HL-60 (cell line): Measurements from ENCODE around the gene RANBP3L.

Experiments
- DNase-seq, 2 experiments: peaks; one replicate each; pipeline ENCODE4 v3.0.0-alpha.2; 2010 to 2020; ENCODE audit warnings: low read depth in 1 of 2, low spot score in 1 of 2
- H3K27ac ChIP-seq: fragments of 250-450 bp; sonication (Bioruptor Pico); replicated peaks from 2 replicates; pipeline ENCODE4 v1.5.1; 2020; ENCODE audit warnings: mild to moderate bottlenecking, moderate library complexity
- H3K27me3 ChIP-seq: fragments of 250-450 bp; sonication (Bioruptor Pico); 2 replicates; pipeline ENCODE4 v1.5.1; 2021; ENCODE audit warnings: mild to moderate bottlenecking, moderate library complexity; ENCODE audit not compliant: insufficient read depth, poor library complexity, severe bottlenecking
- H3K4me3 ChIP-seq: replicated peaks from 2 replicates; pipeline ENCODE4 v1.5.1; 2011; ENCODE audit warnings: mild to moderate bottlenecking, control low read depth, low read length; ENCODE audit not compliant: insufficient read depth
- GABPA ChIP-seq: IDR thresholded peaks from 2 replicates; pipeline ENCODE4 v1.6.1; 2012; ENCODE audit warnings: low read depth
- POLR2AphosphoS5 ChIP-seq: IDR thresholded peaks from 2 replicates; pipeline ENCODE4 v1.6.1; 2012; ENCODE audit warnings: low read depth
- SPI1 ChIP-seq: IDR thresholded peaks from 2 replicates; pipeline ENCODE4 v1.6.1; 2012; ENCODE audit warnings: low read depth, mild to moderate bottlenecking, borderline replicate concordance
- TF ChIP-seq, protein P1 (sequence below): IDR thresholded peaks from 2 replicates; pipeline ENCODE4 v1.6.1; 2012; ENCODE audit warnings: low read depth; ENCODE audit not compliant: insufficient replicate concordance
- TF ChIP-seq, protein P2 (sequence below): IDR thresholded peaks from one replicate; pipeline ENCODE4 v1.5.1; 2011; ENCODE audit warnings: low read length, control low read depth, inconsistent platforms; ENCODE audit not compliant: insufficient read depth

Gene RANBP3L

DNA sequence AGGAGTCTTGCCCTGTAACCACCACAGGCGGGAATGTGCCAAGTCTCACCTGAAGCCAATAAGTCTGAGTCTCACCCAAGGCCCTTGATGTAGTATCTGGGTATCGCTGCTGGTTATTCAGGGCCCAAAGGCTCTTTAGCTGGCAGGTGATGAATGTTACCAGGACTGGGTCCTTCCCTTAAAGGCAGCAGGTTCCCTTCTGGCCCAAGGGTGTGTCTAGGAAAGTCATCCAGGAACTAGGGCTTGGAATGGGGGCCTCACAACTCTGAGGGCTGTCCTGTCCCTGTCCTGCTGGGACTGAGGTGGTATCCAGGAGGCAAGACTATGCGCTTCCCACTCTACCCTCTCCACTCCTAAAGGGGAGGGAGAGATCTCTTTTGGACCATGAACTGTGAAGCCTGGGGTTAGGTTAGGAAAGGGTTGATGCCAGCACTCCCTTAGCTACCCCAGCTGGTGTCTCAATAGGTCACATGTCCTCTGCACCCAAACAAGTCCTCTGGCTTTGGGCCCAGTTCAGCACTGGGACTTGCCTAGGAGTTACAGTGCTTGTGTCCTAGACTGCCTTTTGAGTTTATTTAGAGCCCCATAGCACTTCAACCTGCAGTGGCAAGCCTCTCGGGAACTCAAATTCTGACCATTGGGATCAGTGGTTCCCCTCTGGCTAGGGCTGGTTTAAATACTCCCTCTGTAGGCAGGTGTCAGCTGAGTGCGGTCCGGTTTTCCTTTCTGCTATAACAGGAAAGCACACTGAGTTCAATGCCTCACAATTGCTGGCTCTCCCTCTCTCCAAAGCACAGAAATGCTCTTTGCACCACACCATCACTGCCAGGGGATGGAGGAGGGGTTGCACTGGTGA lies 22.5 kb upstream of the RANBP3L start:
- no peak overlapping the region for H3K27ac ChIP-seq
- H3K27me3 ChIP-seq = no peaks in the 10 kb centered on the region
- no peak overlapping the region for H3K4me3 ChIP-seq
- DNase-seq = no peak
- no peak for TF ChIP-seq SPI1
- TF ChIP-seq, protein P1, sequence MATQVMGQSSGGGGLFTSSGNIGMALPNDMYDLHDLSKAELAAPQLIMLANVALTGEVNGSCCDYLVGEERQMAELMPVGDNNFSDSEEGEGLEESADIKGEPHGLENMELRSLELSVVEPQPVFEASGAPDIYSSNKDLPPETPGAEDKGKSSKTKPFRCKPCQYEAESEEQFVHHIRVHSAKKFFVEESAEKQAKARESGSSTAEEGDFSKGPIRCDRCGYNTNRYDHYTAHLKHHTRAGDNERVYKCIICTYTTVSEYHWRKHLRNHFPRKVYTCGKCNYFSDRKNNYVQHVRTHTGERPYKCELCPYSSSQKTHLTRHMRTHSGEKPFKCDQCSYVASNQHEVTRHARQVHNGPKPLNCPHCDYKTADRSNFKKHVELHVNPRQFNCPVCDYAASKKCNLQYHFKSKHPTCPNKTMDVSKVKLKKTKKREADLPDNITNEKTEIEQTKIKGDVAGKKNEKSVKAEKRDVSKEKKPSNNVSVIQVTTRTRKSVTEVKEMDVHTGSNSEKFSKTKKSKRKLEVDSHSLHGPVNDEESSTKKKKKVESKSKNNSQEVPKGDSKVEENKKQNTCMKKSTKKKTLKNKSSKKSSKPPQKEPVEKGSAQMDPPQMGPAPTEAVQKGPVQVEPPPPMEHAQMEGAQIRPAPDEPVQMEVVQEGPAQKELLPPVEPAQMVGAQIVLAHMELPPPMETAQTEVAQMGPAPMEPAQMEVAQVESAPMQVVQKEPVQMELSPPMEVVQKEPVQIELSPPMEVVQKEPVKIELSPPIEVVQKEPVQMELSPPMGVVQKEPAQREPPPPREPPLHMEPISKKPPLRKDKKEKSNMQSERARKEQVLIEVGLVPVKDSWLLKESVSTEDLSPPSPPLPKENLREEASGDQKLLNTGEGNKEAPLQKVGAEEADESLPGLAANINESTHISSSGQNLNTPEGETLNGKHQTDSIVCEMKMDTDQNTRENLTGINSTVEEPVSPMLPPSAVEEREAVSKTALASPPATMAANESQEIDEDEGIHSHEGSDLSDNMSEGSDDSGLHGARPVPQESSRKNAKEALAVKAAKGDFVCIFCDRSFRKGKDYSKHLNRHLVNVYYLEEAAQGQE = no peak
- no peak for TF ChIP-seq GABPA
- no peak for TF ChIP-seq POLR2AphosphoS5
- TF ChIP-seq, protein P2, sequence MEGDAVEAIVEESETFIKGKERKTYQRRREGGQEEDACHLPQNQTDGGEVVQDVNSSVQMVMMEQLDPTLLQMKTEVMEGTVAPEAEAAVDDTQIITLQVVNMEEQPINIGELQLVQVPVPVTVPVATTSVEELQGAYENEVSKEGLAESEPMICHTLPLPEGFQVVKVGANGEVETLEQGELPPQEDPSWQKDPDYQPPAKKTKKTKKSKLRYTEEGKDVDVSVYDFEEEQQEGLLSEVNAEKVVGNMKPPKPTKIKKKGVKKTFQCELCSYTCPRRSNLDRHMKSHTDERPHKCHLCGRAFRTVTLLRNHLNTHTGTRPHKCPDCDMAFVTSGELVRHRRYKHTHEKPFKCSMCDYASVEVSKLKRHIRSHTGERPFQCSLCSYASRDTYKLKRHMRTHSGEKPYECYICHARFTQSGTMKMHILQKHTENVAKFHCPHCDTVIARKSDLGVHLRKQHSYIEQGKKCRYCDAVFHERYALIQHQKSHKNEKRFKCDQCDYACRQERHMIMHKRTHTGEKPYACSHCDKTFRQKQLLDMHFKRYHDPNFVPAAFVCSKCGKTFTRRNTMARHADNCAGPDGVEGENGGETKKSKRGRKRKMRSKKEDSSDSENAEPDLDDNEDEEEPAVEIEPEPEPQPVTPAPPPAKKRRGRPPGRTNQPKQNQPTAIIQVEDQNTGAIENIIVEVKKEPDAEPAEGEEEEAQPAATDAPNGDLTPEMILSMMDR = no peak

DNA sequence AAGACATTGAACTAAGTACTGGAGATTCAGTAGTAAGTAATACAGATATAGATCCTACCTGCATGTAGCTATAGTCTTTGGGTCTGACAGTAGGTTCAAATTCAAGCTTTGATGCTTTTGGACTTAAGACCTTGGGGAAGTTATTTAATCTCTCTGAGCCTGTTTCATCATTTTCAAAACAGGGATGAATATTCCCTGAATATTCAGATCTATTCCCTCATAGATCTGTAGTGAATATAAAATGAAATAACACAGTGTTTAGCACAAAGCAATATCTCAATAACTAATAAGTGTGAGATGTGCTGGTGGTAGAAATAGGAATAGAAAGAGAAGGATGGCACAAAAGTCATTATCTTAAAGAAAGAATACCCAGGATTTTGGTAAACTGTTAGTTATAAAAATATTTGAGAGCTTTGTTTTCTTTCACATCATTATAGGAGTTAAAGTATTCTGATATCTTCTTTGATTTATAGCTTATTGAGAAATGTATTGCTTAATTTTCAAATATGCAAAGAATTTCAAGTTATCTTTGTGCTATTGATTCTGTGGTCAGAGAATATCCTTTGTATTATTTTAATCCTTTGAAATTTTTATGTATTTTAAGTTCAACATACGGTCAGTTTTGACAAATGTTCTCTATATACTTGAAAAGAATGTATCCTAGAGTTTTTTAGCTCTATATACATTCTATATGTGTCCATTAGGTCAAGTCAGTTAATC lies 11.4 kb upstream of the RANBP3L start:
- TF ChIP-seq, protein P1 = no peak
- TF ChIP-seq GABPA (no peak), POLR2AphosphoS5 (no peak), SPI1 (no peak)
- TF ChIP-seq, protein P2 = no peak
- Histone ChIP-seq H3K4me3 (no peak overlapping the region), H3K27me3 (no peaks in the 10 kb centered on the region), H3K27ac (no peak overlapping the region)
- no peak for DNase-seq

DNA sequence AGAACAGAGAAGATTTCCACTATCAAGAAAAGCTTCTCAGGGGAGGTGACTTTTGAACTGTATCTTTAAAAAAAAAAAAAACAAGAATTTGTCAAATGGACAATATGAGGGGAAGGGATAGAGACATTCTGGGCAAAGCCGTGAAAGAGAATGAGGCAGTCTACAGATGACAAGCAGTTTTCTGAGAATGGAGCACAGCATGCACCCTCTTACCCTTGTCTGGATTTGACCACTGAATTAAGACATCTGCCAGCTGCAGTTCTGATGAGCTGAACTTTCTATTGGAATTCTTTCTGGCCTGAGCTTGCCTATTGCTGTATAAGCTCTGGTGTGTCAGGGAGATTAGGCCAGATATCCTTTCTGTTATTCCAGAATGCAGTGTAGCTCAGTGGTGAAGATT lies 10.3 kb upstream of the RANBP3L start:
- no peak for DNase-seq
- TF ChIP-seq GABPA (no peak), SPI1 (no peak), POLR2AphosphoS5 (no peak)
- TF ChIP-seq, protein P2 = no peak
- TF ChIP-seq, protein P1 = no peak
- Histone ChIP-seq H3K27me3 (no peaks in the 10 kb centered on the region), H3K4me3 (no peak overlapping the region), H3K27ac (no peak overlapping the region)
